Measurements from ENCODE around the gene UQCC3. TPM values are rescaled to one million over a fixed set of nuclear protein-coding genes. Genes with fewer than 3 reads are reported as not detected.

The UQCC3 gene
- total RNA-seq: 1 to 10 TPM; 7.3 to 9.9 (median 8.2) TPM

GRCh38 chr11:62671608-62672389 is at the start of gene UQCC3, which contains the start of gene LBHD1:
Gene UQCC3 (plus strand): TSS chr11:62671673. CDS start chr11:62671746, 73 bp downstream.
Gene LBHD1 (minus strand): TSS chr11:62672267. CDS start chr11:62670031, 2,236 bp downstream.
- peak; percentile 79 for ATAC-seq (ENCODE audit: low FRiP score)

GRCh38 chr11:62622476-62623089 is 48.9 kb upstream of the UQCC3 start:
- ATAC-seq (ENCODE audit: low FRiP score): peak; percentile 0
- DNase-seq (ENCODE audit: low spot score): no peak
- no peak for TF ChIP-seq CTCF (IDR thresholded peaks at IDR 0.05)

More at GRCh38 chr11:62671608-62672389, at the start of gene UQCC3, which contains the start of gene LBHD1:
- no peak for TF ChIP-seq CTCF (IDR thresholded peaks at IDR 0.05)
- peak; percentile 43 for DNase-seq (ENCODE audit: low spot score)

GRCh38 chr11:62627713-62628112 is 43.8 kb upstream of the UQCC3 start:
- DNase-seq (ENCODE audit: low spot score) (no peak), ATAC-seq (ENCODE audit: low FRiP score) (no peak)
- no peak for TF ChIP-seq CTCF (IDR thresholded peaks at IDR 0.05)

GRCh38 chr11:62632492-62632891 is 39.0 kb upstream of the UQCC3 start:
- TF ChIP-seq CTCF (IDR thresholded peaks at IDR 0.05): no peak
- ATAC-seq (ENCODE audit: low FRiP score): no peak

GRCh38 chr11:62644220-62644619 is 27.3 kb upstream of the UQCC3 start:
- TF ChIP-seq CTCF (IDR thresholded peaks at IDR 0.05): no peak
- ATAC-seq (ENCODE audit: low FRiP score) (no peak), DNase-seq (ENCODE audit: low spot score) (no peak)

More at GRCh38 chr11:62632492-62632891, 39.0 kb upstream of the UQCC3 start:
- DNase-seq (ENCODE audit: low spot score): no peak

GRCh38 chr11:62645671-62645945 is 25.9 kb upstream of the UQCC3 start:
- no peak for TF ChIP-seq CTCF (IDR thresholded peaks at IDR 0.05)
- no peak for ATAC-seq (ENCODE audit: low FRiP score)
- no peak for DNase-seq (ENCODE audit: low spot score)
